ENCODE measurements around the gene KLHL1. TPM values are rescaled to one million over a fixed set of nuclear protein-coding genes. Genes with fewer than 3 reads are reported as not detected.

KLHL1 gene
- total RNA-seq, 1 experiment from 2014 or later: not detected

GRCh38 chr13:70107498-70108281 is 562 bp downstream of the KLHL1 start, which contains the start of gene ATXN8OS:
Gene ATXN8OS (plus strand): TSS chr13:70107826.
- DNase-seq (ENCODE audit: low read depth, low spot score) (no peak), ATAC-seq (no peak)
- in situ Hi-C loops (cut with HindIII; ENCODE audit: low pct_unique_long_range_greater_than_20kb, low sequenced_read_pairs): no loop called here
- Histone ChIP-seq H3K4me1 (ENCODE audit: control insufficient read depth, insufficient read depth, low read length) (no peaks in the 10 kb centered on the region), H3K36me3 (ENCODE audit: control insufficient read depth, insufficient read depth, low read length) (no peaks in the 10 kb centered on the region), H3K27me3 (ENCODE audit: control insufficient read depth, insufficient read depth, low read length) (no peaks in the 10 kb centered on the region), H3K4me3 (ENCODE audit: low read depth in 2 of 2, low read length in 2 of 2) (no peak within 1 kb of the TSS), H3K27ac (ENCODE audit: low read length) (no peak within 1 kb of the TSS), H3K9me3 (ENCODE audit: control insufficient read depth, insufficient read depth, low read depth, low read length) (no peaks in the 10 kb centered on the region)
- TF ChIP-seq, protein P1, sequence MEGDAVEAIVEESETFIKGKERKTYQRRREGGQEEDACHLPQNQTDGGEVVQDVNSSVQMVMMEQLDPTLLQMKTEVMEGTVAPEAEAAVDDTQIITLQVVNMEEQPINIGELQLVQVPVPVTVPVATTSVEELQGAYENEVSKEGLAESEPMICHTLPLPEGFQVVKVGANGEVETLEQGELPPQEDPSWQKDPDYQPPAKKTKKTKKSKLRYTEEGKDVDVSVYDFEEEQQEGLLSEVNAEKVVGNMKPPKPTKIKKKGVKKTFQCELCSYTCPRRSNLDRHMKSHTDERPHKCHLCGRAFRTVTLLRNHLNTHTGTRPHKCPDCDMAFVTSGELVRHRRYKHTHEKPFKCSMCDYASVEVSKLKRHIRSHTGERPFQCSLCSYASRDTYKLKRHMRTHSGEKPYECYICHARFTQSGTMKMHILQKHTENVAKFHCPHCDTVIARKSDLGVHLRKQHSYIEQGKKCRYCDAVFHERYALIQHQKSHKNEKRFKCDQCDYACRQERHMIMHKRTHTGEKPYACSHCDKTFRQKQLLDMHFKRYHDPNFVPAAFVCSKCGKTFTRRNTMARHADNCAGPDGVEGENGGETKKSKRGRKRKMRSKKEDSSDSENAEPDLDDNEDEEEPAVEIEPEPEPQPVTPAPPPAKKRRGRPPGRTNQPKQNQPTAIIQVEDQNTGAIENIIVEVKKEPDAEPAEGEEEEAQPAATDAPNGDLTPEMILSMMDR (IDR thresholded peaks at IDR 0.05): no peak
- TF ChIP-seq POLR2AphosphoS5 (IDR thresholded peaks at IDR 0.05; ENCODE audit: low read depth, low read length) (no peak), SIN3A (IDR thresholded peaks at IDR 0.05; ENCODE audit: borderline replicate concordance, insufficient read depth, low read depth, low read length) (no peak), TCF7L2 (IDR thresholded peaks at IDR 0.05; ENCODE audit: low read depth, low read length) (no peak)
- TF ChIP-seq, protein P2, sequence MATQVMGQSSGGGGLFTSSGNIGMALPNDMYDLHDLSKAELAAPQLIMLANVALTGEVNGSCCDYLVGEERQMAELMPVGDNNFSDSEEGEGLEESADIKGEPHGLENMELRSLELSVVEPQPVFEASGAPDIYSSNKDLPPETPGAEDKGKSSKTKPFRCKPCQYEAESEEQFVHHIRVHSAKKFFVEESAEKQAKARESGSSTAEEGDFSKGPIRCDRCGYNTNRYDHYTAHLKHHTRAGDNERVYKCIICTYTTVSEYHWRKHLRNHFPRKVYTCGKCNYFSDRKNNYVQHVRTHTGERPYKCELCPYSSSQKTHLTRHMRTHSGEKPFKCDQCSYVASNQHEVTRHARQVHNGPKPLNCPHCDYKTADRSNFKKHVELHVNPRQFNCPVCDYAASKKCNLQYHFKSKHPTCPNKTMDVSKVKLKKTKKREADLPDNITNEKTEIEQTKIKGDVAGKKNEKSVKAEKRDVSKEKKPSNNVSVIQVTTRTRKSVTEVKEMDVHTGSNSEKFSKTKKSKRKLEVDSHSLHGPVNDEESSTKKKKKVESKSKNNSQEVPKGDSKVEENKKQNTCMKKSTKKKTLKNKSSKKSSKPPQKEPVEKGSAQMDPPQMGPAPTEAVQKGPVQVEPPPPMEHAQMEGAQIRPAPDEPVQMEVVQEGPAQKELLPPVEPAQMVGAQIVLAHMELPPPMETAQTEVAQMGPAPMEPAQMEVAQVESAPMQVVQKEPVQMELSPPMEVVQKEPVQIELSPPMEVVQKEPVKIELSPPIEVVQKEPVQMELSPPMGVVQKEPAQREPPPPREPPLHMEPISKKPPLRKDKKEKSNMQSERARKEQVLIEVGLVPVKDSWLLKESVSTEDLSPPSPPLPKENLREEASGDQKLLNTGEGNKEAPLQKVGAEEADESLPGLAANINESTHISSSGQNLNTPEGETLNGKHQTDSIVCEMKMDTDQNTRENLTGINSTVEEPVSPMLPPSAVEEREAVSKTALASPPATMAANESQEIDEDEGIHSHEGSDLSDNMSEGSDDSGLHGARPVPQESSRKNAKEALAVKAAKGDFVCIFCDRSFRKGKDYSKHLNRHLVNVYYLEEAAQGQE (IDR thresholded peaks at IDR 0.05; ENCODE audit: insufficient read depth in 1 of 2, low read depth in 2 of 2, low read length in 1 of 2): no peak
- ChIA-PET POLR2A (no interaction called here), CTCF (no interaction called here)
- intact Hi-C loops (cut with micrococcal nuclease; ENCODE audit: unreplicated experiment): no loop called here
- BruUV-seq (replicated peaks): no TSS peak

- Histone ChIP-seq H3K4me1 (ENCODE audit: control insufficient read depth, insufficient read depth, low read length) (no peaks in the 10 kb centered on the region), H3K9me3 (ENCODE audit: control insufficient read depth, insufficient read depth, low read depth, low read length) (no peaks in the 10 kb centered on the region), H3K36me3 (ENCODE audit: control insufficient read depth, insufficient read depth, low read length) (no peaks in the 10 kb centered on the region), H3K27ac (ENCODE audit: low read length) (no peak overlapping the region), H3K4me3 (ENCODE audit: low read depth in 2 of 2, low read length in 2 of 2) (no peak overlapping the region), H3K27me3 (ENCODE audit: control insufficient read depth, insufficient read depth, low read length) (no peaks in the 10 kb centered on the region)
- DNase-seq (ENCODE audit: low read depth, low spot score) (no peak), ATAC-seq (no peak)
- ChIA-PET CTCF (no interaction called here), POLR2A (no interaction called here)
- TF ChIP-seq, protein P1 (IDR thresholded peaks at IDR 0.05): no peak
- TF ChIP-seq TCF7L2 (IDR thresholded peaks at IDR 0.05; ENCODE audit: low read depth, low read length) (no peak), POLR2AphosphoS5 (IDR thresholded peaks at IDR 0.05; ENCODE audit: low read depth, low read length) (no peak), SIN3A (IDR thresholded peaks at IDR 0.05; ENCODE audit: borderline replicate concordance, insufficient read depth, low read depth, low read length) (no peak)
- TF ChIP-seq, protein P2 (IDR thresholded peaks at IDR 0.05; ENCODE audit: insufficient read depth in 1 of 2, low read depth in 2 of 2, low read length in 1 of 2): no peak
- no TSS peak for BruUV-seq (replicated peaks)
- intact Hi-C loops (cut with micrococcal nuclease; ENCODE audit: unreplicated experiment) (no loop called here), in situ Hi-C loops (cut with HindIII; ENCODE audit: low pct_unique_long_range_greater_than_20kb, low sequenced_read_pairs) (no loop called here)
These were observed 1.1 kb downstream of the KLHL1 start for GRCh38 chr13:70107125-70107497.

Measured in Panc1 (cell line).